ENCODE data around the gene TBL1XR1.

Gene TBL1XR1

DNA sequence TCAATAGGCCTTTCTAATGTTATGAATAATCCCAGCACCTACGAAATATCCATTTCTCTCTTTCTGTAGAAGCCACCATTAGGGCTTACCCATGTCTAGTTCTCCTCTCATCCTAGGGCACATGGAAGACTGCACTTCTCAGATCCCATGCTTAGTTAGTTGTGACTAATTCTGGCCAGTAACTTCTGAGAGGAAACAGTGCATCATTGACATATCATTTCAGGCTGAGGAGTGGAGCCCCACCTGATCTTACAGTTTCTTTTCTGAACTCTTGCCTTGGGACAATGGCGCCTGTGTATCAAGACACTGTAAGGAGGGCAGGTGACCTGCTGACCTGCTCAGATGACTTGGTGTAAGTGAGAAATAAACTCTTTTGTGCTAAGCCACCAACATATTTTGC is 39.4 kb upstream of the TBL1XR1 start:
- no peaks in the 10 kb centered on the region for H3K36me3 ChIP-seq (ENCODE audit: control insufficient read depth, insufficient read depth, low read length)
- no peak overlapping the region for H3K9ac ChIP-seq (ENCODE audit: low read length)
- H2BK15ac ChIP-seq (replicated peaks; ENCODE audit: low read depth), result no peak overlapping the region
- no peaks in the 10 kb centered on the region for H3K4me1 ChIP-seq (ENCODE audit: control insufficient read depth, low read depth, low read length)
- H2AK5ac ChIP-seq (ENCODE audit: low read length), result no peak overlapping the region
- no peaks in the 10 kb centered on the region for H3K27me3 ChIP-seq (ENCODE audit: insufficient read depth, low read length, poor library complexity)
- no peak overlapping the region for H3K18ac ChIP-seq (ENCODE audit: low read length)
- no peak overlapping the region for H3K27ac ChIP-seq (ENCODE audit: low read depth, low read length)
- no peak overlapping the region for H3K4me3 ChIP-seq (ENCODE audit: low read length)
- no peaks in the 10 kb centered on the region for H3K79me1 ChIP-seq (ENCODE audit: low read length)
- H4K8ac ChIP-seq (ENCODE audit: low read depth, low read length), result no peak overlapping the region
- no peak overlapping the region for H3K23ac ChIP-seq (ENCODE audit: low read length)
- no CpG with 5 or more reads among the region's 2 CpGs for WGBS (ENCODE audit: extremely low coverage, insufficient coverage, low lambda C conversion rate)
- H3K56ac ChIP-seq (ENCODE audit: low read length), result no peak overlapping the region
- DNase-seq, result no peak
- H3K4ac ChIP-seq (ENCODE audit: low read depth, low read length), result no peak overlapping the region
- H3K79me2 ChIP-seq (ENCODE audit: control insufficient read depth, insufficient read depth, low read length), result no peaks in the 10 kb centered on the region
- H2BK5ac ChIP-seq (ENCODE audit: low read length), result no peak overlapping the region
- H4K5ac ChIP-seq (ENCODE audit: low read length), result no peak overlapping the region
- no peak overlapping the region for H2BK120ac ChIP-seq (ENCODE audit: low read depth, low read length)
- H3K4me2 ChIP-seq (ENCODE audit: low read length), result no peak overlapping the region

DNA sequence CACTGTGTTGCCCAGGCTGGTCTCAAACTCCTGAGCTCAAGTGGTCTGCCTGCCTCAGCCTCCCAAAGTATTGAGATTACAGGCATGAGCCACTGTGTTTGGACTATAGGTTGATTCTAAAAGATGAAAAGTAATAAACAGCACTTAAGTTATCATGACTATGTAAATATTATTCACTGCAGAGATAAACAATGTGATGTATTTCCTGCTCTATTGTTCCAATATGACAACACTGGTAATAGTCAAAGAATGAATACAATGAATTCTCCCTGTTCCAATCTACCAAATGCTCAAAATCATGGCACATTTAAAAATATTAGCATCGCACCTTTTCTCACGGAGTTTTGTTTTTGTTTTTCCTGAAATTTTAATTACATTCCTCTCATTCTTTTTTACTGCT is 36.8 kb upstream of the TBL1XR1 start:
- WGBS (ENCODE audit: extremely low coverage, insufficient coverage, low lambda C conversion rate), result no CpG with 5 or more reads among the region's 2 CpGs
- H3K27me3 ChIP-seq (ENCODE audit: insufficient read depth, low read length, poor library complexity), result no peaks in the 10 kb centered on the region
- no peak overlapping the region for H3K27ac ChIP-seq (ENCODE audit: low read depth, low read length)
- no peak overlapping the region for H2AK5ac ChIP-seq (ENCODE audit: low read length)
- no peak for DNase-seq
- H4K5ac ChIP-seq (ENCODE audit: low read length), result no peak overlapping the region
- no peak overlapping the region for H3K4ac ChIP-seq (ENCODE audit: low read depth, low read length)
- H3K4me3 ChIP-seq (ENCODE audit: low read length), result no peak overlapping the region
- H2BK5ac ChIP-seq (ENCODE audit: low read length), result no peak overlapping the region
- no peak overlapping the region for H3K23ac ChIP-seq (ENCODE audit: low read length)
- H3K4me2 ChIP-seq (ENCODE audit: low read length), result no peak overlapping the region
- no peak overlapping the region for H3K18ac ChIP-seq (ENCODE audit: low read length)
- H3K9ac ChIP-seq (ENCODE audit: low read length), result no peak overlapping the region
- H3K36me3 ChIP-seq (ENCODE audit: control insufficient read depth, insufficient read depth, low read length), result no peaks in the 10 kb centered on the region
- no peak overlapping the region for H2BK120ac ChIP-seq (ENCODE audit: low read depth, low read length)
- H3K79me1 ChIP-seq (ENCODE audit: low read length), result no peaks in the 10 kb centered on the region
- no peak overlapping the region for H3K56ac ChIP-seq (ENCODE audit: low read length)
- peaks cover 3% of the 10 kb centered on the region for H3K4me1 ChIP-seq (ENCODE audit: control insufficient read depth, low read depth, low read length)
- H4K8ac ChIP-seq (ENCODE audit: low read depth, low read length), result no peak overlapping the region
- no peak overlapping the region for H2BK15ac ChIP-seq (replicated peaks; ENCODE audit: low read depth)
- H3K79me2 ChIP-seq (ENCODE audit: control insufficient read depth, insufficient read depth, low read length), result no peaks in the 10 kb centered on the region

DNA sequence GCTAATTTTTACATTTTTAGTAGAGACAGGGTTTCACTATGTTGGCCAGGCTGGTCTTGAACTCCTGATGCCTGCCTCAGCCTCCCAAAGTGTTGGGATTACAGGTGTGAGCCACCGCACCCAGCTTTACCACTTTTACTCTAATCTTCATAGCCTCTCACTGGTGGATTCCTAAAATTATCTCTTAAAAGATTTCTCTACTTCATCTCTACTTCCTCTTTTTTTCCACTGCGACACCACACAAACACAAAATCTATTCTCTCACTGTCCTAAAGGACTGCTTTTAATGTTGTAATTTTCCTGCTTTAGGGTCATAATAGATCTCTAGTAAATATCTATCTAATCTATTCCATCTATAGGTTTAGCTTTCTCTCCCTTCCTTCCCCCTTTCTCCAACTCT is 34.0 kb upstream of the TBL1XR1 start:
- Histone ChIP-seq H3K4me3 (ENCODE audit: low read length) (no peak overlapping the region), H2BK5ac (ENCODE audit: low read length) (no peak overlapping the region), H3K4me2 (ENCODE audit: low read length) (no peak overlapping the region), H2BK15ac (replicated peaks; ENCODE audit: low read depth) (no peak overlapping the region), H3K56ac (ENCODE audit: low read length) (no peak overlapping the region), H3K9ac (ENCODE audit: low read length) (no peak overlapping the region), H4K5ac (ENCODE audit: low read length) (no peak overlapping the region), H3K4me1 (ENCODE audit: control insufficient read depth, low read depth, low read length) (peaks cover 3% of the 10 kb centered on the region), H3K27ac (ENCODE audit: low read depth, low read length) (no peak overlapping the region), H3K23ac (ENCODE audit: low read length) (no peak overlapping the region), H3K27me3 (ENCODE audit: insufficient read depth, low read length, poor library complexity) (no peaks in the 10 kb centered on the region), H3K4ac (ENCODE audit: low read depth, low read length) (no peak overlapping the region), H2BK120ac (ENCODE audit: low read depth, low read length) (no peak overlapping the region), H3K36me3 (ENCODE audit: control insufficient read depth, insufficient read depth, low read length) (no peaks in the 10 kb centered on the region), H3K79me1 (ENCODE audit: low read length) (no peaks in the 10 kb centered on the region), H4K8ac (ENCODE audit: low read depth, low read length) (no peak overlapping the region), H2AK5ac (ENCODE audit: low read length) (no peak overlapping the region), H3K79me2 (ENCODE audit: control insufficient read depth, insufficient read depth, low read length) (no peaks in the 10 kb centered on the region), H3K18ac (ENCODE audit: low read length) (no peak overlapping the region)
- no peak for DNase-seq
- no CpG with 5 or more reads among the region's 2 CpGs for WGBS (ENCODE audit: extremely low coverage, insufficient coverage, low lambda C conversion rate)

DNA sequence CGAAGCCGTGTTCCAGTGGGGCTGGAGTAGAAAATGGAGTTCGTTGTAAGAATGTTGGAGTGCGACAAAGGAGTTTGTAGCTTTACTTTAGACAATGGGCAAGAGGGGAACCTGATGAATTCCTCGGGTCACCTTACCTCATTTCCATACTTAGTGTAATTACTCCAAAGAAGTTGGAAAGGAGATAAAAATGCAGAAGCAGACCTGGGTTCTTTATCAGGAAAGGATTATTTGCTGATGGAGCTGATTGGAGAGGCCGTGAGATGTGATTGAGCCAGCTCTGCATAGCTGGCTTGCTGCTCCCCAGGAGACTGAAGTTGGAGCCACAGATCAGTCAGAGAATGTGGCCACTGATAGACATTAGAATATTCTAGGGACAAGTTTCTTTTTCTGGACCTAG is 33.4 kb upstream of the TBL1XR1 start:
- Histone ChIP-seq H3K18ac (ENCODE audit: low read length) (no peak overlapping the region), H3K4ac (ENCODE audit: low read depth, low read length) (no peak overlapping the region), H3K56ac (ENCODE audit: low read length) (peak overlapping the region; percentile 52), H4K8ac (ENCODE audit: low read depth, low read length) (no peak overlapping the region), H3K4me2 (ENCODE audit: low read length) (no peak overlapping the region), H3K4me3 (ENCODE audit: low read length) (no peak overlapping the region), H3K9ac (ENCODE audit: low read length) (no peak overlapping the region), H3K79me1 (ENCODE audit: low read length) (no peaks in the 10 kb centered on the region), H3K27ac (ENCODE audit: low read depth, low read length) (peak overlapping the region; percentile 29), H3K4me1 (ENCODE audit: control insufficient read depth, low read depth, low read length) (peaks cover 3% of the 10 kb centered on the region), H3K36me3 (ENCODE audit: control insufficient read depth, insufficient read depth, low read length) (no peaks in the 10 kb centered on the region), H3K79me2 (ENCODE audit: control insufficient read depth, insufficient read depth, low read length) (no peaks in the 10 kb centered on the region), H2BK5ac (ENCODE audit: low read length) (peak overlapping the region; percentile 83), H4K5ac (ENCODE audit: low read length) (no peak overlapping the region), H3K27me3 (ENCODE audit: insufficient read depth, low read length, poor library complexity) (no peaks in the 10 kb centered on the region), H2BK15ac (replicated peaks; ENCODE audit: low read depth) (no peak overlapping the region), H2BK120ac (ENCODE audit: low read depth, low read length) (peak overlapping the region; percentile 77), H2AK5ac (ENCODE audit: low read length) (peak overlapping the region; percentile 59), H3K23ac (ENCODE audit: low read length) (no peak overlapping the region)
- WGBS (ENCODE audit: extremely low coverage, insufficient coverage, low lambda C conversion rate), result no CpG with 5 or more reads among the region's 6 CpGs
- DNase-seq, result peak; percentile 92

DNA sequence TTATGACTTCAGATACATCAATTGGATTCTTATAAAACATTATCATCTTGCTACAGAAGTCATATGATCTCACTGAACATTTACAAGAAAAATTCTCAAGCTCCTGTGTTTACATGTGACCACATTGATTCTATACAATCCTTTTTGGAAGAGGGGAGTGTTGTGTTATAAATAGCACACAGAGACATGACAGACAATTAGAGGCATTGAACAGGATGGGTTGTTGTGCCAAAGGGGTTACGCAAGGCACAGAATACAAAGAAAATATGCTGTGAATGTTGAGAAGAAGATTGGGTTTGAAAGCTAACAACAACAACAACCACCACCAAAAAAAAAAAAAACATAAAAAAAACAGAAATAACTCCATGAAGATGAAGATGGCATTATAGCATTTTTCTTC is 32.5 kb upstream of the TBL1XR1 start:
- no peak overlapping the region for H3K18ac ChIP-seq (ENCODE audit: low read length)
- no peak overlapping the region for H2AK5ac ChIP-seq (ENCODE audit: low read length)
- no peak for DNase-seq
- H3K56ac ChIP-seq (ENCODE audit: low read length), result no peak overlapping the region
- H3K9ac ChIP-seq (ENCODE audit: low read length), result no peak overlapping the region
- H3K4ac ChIP-seq (ENCODE audit: low read depth, low read length), result no peak overlapping the region
- no peaks in the 10 kb centered on the region for H3K79me1 ChIP-seq (ENCODE audit: low read length)
- WGBS (ENCODE audit: extremely low coverage, insufficient coverage, low lambda C conversion rate), result no CpG with 5 or more reads among the region's 1 CpG
- no peaks in the 10 kb centered on the region for H3K27me3 ChIP-seq (ENCODE audit: insufficient read depth, low read length, poor library complexity)
- no peaks in the 10 kb centered on the region for H3K79me2 ChIP-seq (ENCODE audit: control insufficient read depth, insufficient read depth, low read length)
- H4K8ac ChIP-seq (ENCODE audit: low read depth, low read length), result no peak overlapping the region
- no peak overlapping the region for H2BK120ac ChIP-seq (ENCODE audit: low read depth, low read length)
- H3K36me3 ChIP-seq (ENCODE audit: control insufficient read depth, insufficient read depth, low read length), result no peaks in the 10 kb centered on the region
- H3K27ac ChIP-seq (ENCODE audit: low read depth, low read length), result no peak overlapping the region
- peak overlapping the region; percentile 49 for H2BK5ac ChIP-seq (ENCODE audit: low read length)
- peaks cover 3% of the 10 kb centered on the region for H3K4me1 ChIP-seq (ENCODE audit: control insufficient read depth, low read depth, low read length)
- H3K4me3 ChIP-seq (ENCODE audit: low read length), result no peak overlapping the region
- H2BK15ac ChIP-seq (replicated peaks; ENCODE audit: low read depth), result no peak overlapping the region
- H3K23ac ChIP-seq (ENCODE audit: low read length), result no peak overlapping the region
- H4K5ac ChIP-seq (ENCODE audit: low read length), result no peak overlapping the region
- no peak overlapping the region for H3K4me2 ChIP-seq (ENCODE audit: low read length)

DNA sequence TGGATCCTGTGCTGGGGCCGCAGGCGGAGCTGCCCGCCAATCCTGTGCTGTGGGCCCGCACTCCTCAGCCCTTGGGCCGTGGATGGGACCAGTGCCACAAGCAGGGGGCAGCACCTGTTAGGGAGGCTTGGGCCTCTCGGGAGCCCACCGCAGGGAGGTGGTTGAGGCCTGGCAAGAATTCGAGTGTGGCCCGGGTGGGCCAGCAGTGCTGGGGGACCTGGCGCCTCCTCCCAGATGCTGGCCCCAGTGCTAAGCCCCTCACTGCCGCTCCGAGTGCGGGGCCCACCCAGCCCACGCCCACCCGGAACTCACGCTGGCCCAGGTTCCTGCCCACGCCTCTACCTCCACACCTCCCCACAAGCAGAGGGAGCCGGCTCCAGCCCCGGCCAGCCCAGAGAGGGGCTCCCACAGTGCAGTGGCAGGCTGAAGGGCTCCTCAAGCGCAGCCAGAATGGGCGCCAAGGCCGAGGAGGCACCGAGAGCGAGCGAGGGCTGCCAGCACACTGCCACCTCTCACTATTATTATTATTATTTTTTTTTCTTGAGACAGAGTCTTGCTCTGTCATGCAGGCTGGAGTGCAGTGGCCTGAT is 31.4 kb upstream of the TBL1XR1 start:
- no peak overlapping the region for H2AK5ac ChIP-seq (ENCODE audit: low read length)
- no peak overlapping the region for H3K4ac ChIP-seq (ENCODE audit: low read depth, low read length)
- no CpG with 5 or more reads among the region's 25 CpGs for WGBS (ENCODE audit: extremely low coverage, insufficient coverage, low lambda C conversion rate)
- no peak overlapping the region for H3K56ac ChIP-seq (ENCODE audit: low read length)
- H3K9ac ChIP-seq (ENCODE audit: low read length), result no peak overlapping the region
- no peak overlapping the region for H4K8ac ChIP-seq (ENCODE audit: low read depth, low read length)
- no peak overlapping the region for H3K27ac ChIP-seq (ENCODE audit: low read depth, low read length)
- no peak overlapping the region for H2BK15ac ChIP-seq (replicated peaks; ENCODE audit: low read depth)
- no peak overlapping the region for H2BK120ac ChIP-seq (ENCODE audit: low read depth, low read length)
- no peaks in the 10 kb centered on the region for H3K27me3 ChIP-seq (ENCODE audit: insufficient read depth, low read length, poor library complexity)
- H3K79me1 ChIP-seq (ENCODE audit: low read length), result no peaks in the 10 kb centered on the region
- H3K18ac ChIP-seq (ENCODE audit: low read length), result no peak overlapping the region
- no peak overlapping the region for H3K4me3 ChIP-seq (ENCODE audit: low read length)
- H3K36me3 ChIP-seq (ENCODE audit: control insufficient read depth, insufficient read depth, low read length), result no peaks in the 10 kb centered on the region
- no peak overlapping the region for H4K5ac ChIP-seq (ENCODE audit: low read length)
- no peak overlapping the region for H2BK5ac ChIP-seq (ENCODE audit: low read length)
- no peak overlapping the region for H3K23ac ChIP-seq (ENCODE audit: low read length)
- no peak for DNase-seq
- H3K4me2 ChIP-seq (ENCODE audit: low read length), result no peak overlapping the region
- H3K79me2 ChIP-seq (ENCODE audit: control insufficient read depth, insufficient read depth, low read length), result no peaks in the 10 kb centered on the region
- peaks cover 3% of the 10 kb centered on the region for H3K4me1 ChIP-seq (ENCODE audit: control insufficient read depth, low read depth, low read length)

All from mesendoderm (in vitro differentiated cells).